ENCODE results near the gene PCDHGC5.

DNA sequence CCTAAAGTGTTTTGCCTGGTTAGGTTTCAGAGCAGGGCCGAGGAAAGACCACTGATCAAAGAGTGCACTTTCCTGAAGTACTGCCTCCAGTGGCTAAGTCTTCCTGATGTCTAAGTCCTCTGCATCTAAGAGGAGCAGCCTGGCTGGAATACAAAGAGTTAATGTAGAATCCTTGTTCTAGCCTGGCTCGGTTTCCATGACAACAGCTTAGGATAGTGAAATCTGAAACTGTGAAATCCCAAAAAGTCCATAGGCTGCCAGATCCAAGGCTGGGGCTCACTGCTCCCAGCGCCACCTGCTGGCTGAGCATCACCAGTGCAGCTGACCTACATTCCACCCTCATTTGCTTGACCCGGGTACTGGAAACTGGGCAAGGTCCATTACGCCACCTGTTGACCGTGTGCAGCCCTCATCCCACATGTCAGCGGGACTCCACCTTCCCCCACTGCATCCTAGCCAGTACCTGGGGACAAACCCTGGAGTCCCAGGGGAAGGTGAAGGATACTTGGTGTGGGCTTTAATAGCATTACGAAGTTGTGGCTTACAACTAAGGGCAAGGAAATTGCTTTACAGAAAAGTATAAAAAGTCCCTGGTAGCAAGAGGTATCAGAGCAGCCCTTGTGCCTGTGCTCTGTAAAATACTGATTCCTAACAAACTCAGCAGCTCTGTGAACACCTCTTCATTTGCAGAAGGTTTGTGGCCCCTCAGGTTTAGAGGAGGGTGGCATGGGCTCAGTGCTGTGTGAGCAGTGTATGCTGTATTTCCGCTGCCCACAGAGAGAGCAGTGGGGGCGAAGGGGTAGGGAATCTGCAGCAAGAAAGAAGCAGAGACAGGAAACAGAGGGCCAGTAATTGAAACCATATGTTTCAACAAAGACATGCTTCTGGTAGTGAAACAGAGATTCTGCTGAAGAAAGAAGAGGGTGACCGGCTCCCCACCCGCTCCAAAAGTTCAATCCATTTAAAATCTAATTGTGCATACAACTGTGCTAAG, 36.0 kb downstream of the PCDHGC5 start:
- TF ChIP-seq, protein P1, sequence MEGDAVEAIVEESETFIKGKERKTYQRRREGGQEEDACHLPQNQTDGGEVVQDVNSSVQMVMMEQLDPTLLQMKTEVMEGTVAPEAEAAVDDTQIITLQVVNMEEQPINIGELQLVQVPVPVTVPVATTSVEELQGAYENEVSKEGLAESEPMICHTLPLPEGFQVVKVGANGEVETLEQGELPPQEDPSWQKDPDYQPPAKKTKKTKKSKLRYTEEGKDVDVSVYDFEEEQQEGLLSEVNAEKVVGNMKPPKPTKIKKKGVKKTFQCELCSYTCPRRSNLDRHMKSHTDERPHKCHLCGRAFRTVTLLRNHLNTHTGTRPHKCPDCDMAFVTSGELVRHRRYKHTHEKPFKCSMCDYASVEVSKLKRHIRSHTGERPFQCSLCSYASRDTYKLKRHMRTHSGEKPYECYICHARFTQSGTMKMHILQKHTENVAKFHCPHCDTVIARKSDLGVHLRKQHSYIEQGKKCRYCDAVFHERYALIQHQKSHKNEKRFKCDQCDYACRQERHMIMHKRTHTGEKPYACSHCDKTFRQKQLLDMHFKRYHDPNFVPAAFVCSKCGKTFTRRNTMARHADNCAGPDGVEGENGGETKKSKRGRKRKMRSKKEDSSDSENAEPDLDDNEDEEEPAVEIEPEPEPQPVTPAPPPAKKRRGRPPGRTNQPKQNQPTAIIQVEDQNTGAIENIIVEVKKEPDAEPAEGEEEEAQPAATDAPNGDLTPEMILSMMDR (IDR thresholded peaks at IDR 0.05) = peak; percentile 100
- TF ChIP-seq EZH2 (IDR thresholded peaks at IDR 0.05; ENCODE audit: borderline replicate concordance, insufficient read depth, low read depth, low read length, poor library complexity, severe bottlenecking) = no peak
